Measurements from ENCODE around the gene TMEM273.

TMEM273 gene, protein sequence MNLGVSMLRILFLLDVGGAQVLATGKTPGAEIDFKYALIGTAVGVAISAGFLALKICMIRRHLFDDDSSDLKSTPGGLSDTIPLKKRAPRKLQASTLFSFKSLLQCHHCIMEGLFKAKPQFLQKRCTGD

DNA sequence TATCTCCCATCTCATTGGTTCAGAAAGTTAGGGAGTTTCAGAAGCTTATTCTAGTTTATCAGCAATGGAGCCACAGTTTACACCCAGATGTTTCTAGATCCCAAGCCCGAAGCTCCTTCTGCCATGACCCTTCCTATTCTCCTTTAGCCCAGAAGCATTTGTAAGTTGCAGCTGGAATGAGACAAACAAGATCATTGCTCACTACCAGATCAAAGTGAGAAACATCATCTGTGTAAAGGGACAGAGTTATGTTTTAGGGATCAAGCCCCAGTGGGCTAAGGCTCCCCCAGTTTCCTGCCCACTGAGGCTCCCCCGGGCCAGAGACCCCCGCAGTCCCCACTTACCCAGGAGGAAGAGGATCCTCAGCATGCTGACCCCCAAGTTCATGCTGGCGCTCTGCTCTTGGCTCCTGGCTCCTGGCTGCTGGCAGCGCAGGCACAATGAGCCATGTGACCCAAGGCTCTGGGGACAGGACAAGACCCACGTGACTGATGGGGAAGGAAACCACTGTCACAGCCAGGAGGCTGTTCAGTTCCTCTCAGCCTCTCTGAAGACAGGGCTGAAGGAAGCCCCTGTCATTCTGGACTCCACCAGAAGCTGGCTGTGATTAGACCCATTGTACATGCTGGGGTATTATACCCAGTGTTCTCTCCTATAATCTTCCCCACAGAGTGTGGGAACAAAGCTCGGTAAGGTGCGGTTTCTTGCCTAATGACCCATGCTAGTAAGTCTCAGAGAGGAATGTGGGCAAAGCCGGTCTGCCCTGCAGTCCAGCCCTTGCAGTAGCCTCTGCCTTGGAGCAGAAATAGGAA lies at the start of gene TMEM273:
TSS of gene TMEM273 (minus strand) at position 442 of the 812 bp plus-strand sequence. CDS start at position 387, 55 bp downstream.
- peak; percentile 72 for DNase-seq

DNA sequence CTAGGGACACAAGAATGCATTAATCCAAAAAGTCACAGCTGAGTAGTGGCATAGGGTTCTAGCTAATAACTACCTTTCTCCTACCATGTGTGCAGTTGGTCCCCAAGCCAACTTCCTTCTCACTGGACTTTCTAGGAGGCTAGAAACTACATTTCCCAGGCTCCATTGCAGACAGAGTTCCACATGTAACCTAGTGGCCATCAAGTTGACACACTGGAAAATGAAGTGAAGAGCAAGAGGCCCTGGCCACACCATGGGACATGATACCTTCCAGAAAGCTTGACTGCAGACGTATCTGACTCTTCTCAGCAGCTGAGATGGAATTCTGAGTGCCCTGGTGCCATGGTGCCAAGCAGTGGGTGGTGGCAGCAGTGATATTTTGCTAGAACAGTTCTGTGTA lies 49.8 kb upstream of the TMEM273 start:
- DNase-seq, result peak; percentile 7

DNA sequence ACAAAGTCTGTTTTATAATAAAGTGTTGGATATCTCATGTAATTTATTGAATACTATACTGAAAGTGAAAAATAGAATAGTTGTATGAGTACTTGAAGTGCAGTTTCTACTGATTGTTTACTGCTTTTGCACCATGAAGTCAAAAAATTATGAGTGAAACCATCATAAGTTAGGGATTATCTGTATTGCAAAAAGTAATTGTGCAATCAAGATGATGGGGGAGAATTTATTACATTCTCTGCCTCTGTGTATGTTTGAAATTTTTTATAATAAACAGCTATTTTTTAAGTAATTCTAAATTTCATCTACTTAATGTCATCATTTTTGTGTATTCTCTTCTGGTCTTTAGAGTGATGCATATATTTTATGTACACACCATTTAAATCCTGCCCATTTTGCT lies 47.2 kb upstream of the TMEM273 start:
- DNase-seq, result no peak

DNA sequence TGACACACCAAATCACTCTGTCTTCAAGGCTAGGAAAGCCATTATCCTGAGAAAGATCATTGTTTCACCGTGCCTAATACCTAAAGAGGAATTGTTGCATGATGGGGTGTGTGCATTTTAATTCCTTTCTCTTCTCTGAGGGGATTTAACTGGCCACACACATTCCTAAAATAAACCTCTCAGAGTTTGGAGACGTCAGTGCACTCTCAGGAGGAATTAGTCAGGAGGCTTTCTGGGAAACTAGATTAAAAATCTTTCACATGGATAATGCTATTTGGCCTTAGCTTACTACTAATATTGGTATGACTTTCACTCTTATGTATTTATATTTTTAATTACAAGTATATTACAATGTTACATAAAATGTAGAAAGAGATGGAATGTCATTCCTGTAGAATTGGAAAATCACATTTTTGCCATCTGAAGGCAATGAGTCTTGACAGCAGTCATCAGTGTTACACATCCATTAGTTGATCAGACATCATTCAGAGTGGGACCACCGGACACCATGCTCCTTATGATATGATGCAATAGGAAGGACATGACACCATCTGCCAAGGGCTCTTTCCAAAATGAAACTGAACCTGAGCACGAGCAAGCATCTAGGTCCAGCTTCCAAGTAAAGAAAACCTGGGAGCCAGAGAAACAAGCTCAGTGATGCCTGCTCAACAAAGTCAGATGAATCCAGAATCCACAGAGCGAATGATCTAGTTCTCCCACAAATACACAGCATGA lies 43.1 kb upstream of the TMEM273 start:
- DNase-seq, result no peak

DNA sequence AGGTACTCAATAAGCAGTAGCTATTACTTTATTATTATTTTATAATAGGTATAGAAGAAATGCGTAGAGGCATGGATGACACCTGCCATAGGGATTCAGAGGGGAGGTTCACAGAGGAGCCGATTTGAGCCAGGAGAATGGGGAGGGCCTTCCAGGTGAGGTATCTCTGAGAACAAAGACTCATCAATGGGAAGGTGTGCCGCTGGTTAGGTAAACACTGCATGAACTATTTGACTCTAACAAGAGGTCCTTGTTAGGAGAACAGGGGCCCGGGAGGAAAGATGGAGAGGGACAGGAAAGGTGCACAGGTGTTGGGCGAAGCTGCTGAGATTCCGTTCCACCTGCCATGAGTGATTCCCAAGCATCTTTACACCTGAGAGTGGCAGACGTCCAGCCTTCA lies 41.8 kb upstream of the TMEM273 start:
- DNase-seq, result no peak

DNA sequence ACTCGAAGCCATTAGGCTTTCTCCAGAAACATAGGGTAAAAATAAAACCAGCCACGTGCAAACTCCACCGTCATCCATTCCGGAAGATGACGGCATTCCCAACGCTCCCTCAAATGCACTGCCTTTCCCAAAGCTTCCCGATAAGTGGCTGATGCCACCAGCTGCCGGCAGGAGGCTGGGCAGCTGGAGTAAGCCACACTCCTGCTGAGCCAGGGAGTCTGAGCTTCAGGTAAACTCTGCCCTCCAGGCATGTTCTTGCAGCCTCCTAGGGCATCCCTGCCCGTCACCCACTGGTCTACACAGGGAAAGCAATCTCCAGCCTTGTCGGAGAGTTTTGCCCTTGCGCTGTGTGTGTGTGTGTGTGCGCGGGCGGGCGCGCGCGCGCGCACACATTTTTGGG lies 40.5 kb upstream of the TMEM273 start:
- no peak for DNase-seq

DNA sequence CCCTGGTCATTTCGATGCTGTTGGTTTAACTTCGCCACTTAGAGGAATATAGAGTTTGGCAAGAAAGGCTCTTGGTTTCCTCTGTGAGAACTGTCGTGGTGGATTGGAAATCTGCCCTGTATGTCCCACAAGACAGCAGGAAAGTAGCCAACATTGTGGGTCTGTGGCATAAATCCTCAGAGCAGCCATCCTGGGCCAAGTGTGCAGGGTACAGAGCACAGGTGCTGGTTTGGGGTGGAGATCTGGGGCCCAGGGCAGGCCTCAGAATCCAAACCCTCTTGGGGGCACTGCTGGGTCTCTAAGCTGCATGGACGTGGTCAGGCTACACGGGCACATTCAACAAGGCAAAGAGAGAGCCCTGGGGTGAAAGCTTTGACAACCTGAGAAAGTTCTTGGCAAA lies 39.2 kb upstream of the TMEM273 start:
- DNase-seq, result no peak

DNA sequence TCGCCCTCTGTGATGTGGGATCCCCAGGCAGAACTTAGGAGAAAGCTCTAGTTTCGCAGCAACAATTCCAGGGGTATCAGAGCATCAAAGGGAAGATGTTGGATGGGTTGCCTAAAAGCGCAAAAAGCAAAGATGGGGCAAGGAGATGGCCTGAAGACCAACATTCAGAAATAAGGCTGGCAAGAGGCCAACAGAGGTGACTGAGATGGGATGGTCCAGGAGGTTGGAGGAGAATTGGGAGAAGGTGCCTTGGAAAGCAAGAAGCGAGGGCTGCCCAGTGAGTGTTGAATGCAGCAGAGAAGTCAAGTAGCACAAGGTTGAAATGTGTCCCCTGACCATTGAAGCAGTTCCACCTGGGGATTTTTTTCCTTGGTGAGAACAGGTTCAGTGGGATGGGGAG lies 38.4 kb upstream of the TMEM273 start:
- DNase-seq, result no peak

DNA sequence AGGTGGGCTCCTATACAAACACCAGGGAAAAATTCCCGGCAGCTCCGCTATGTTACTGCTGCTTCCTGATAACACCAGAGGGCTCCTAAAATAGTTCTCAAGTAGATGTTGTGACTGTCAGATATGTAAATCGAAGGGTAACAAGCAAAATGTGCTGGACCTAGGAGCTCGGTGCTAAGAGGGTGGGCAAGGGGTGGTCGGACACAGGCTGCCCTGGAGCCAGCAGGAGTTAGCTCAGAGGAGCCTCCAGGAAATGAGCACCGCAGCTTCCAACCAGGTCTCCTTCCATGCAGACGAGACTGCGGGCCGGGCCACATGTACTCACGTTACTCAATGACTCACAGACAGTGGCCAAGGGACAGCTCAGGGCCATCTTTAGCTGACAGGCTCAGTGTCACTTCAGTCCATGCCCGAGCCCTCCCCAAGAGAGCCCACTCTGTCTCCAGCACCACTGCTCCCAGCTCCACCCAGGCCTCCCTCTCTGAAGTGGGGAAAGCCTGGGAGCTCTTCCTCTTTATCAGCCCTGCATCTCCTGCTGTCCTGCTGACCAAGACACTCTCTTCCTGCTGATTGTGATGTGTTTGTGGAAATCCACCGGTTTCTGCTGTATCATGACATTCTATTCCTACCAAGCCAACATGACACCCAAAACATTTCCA lies 37.2 kb upstream of the TMEM273 start:
- no peak for DNase-seq

DNA sequence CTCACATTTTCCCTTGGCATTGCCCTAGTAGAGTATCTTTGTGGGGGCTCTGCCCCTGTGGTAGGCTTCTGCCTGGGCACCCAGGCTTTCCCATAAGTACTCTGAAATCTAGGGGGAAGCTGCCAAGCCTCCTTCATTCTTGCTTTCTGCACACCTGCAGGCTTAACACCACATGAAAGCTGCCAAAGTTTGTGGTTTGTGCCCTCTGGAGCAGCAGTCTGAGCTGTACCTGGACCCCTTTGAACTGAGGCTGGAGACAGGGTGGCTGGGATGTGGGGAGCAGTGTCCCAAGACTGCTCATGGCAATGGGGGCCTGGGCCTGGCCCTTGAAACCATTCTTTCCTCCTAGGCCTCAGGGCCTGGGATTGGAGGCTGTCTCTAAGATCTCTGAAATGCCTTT lies 35.0 kb upstream of the TMEM273 start:
- no peak for DNase-seq

DNA sequence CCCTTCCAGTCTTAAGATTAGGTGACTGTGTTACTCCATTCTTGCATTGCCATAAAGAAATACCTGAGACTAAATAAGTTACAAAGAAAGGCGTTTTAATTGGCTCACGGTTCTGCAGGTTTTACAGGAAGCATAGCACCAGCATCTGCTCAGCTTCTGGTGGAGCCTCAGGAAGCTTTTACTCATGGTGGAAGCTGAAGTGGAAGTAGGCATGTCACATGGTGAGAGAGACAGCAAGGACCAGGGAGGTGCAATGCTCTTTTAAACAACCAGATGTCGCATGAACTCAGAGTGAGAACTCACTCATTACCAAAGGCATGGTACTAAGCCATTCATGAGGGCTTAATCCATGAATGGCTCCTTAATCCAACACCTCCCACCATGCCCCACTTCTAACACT lies 34.0 kb upstream of the TMEM273 start:
- no peak for DNase-seq

DNA sequence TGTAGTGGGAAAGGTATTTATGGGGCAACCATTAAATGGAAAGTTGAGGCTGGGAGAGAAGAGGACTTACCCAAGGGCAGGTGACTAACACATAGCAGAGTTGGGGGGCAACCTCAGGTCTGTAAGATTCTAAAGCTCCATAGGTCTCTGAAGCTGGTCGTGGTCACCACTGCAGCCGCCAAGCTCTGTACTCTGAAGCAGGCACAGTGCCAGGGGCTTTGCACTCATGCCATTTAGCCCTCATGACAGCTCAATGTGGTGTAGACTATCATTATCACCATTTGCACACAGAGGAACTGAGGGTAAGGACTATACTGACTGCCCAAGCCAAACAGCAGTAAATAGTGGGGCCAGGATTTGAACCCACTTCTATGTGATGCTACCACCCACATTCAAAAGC lies 32.5 kb upstream of the TMEM273 start:
- peak; percentile 10 for DNase-seq

DNA sequence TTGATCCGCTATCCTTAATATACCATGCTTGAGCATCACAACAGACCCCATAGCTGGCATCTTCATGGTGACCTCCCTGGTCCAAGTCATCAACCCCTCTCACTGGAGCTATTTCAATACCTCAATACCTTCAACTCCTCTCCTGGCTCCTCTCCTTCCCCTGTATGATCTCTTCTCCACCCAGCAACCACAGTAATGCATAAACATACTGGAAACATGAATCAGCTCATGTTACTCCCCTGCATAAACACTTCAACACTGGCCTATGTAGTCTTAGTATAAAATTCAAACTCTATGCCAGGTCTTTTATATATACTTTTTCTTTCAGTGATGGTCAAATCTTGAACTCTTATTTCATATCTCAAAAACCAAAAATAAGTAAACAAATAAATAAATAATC lies 31.8 kb upstream of the TMEM273 start:
- no peak for DNase-seq

DNA sequence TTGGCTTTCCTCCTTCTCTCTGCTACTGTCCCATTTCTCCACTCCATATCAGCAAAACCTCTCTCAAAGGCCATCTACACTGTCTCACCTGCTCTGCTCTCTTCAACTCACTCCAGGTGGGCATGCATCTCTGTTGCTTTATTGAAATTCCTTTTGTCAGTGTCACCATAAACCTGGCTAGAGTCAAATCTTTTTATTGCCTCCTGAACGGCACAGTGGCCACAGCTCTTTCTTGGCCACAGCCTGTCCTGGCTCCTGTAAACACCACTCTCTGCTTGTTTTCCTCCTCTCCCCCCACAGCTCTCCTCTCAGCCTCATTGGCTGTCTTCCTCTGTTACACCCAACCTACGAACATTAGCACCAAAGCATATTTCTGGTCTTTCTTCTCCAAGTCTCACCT lies 31.1 kb upstream of the TMEM273 start:
- DNase-seq, result no peak

DNA sequence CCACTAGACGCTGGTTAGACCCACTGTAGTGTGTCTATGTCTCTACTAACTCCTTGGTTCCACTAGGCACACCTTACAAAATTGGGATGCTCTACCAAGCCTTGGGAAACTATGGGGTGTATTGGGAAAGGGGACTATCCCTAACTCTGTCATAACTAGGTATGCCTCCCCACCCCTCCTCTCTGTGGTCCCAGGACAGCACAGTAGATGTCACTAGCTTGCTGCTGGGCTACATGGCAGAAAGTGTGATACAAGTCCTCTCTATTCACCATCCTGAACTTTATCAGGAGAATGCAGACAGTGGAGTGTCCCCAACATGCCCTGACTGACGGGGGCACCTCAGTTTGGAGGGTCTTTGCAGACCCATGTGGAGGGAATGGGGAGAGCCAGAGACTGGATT lies 30.3 kb upstream of the TMEM273 start:
- no peak for DNase-seq

DNA sequence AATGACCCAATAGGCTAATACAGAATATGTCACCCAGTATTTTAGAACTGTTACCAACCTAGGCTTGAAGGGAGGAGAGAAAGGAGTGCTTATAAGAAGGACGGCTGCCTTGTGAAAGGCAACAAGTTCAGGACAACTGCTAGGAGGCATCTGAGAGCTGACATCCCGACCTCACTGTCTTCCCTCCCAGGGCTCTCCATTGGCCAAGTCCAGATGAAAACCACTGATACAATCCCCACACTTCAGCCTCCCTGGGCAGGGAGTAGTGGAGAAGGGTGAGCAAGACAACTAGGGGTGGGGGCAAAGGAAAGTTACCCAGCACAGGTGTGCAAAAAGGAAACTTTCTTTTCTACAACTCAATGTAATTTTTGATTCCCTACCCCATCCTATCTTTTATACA lies 29.5 kb upstream of the TMEM273 start:
- DNase-seq, result no peak

DNA sequence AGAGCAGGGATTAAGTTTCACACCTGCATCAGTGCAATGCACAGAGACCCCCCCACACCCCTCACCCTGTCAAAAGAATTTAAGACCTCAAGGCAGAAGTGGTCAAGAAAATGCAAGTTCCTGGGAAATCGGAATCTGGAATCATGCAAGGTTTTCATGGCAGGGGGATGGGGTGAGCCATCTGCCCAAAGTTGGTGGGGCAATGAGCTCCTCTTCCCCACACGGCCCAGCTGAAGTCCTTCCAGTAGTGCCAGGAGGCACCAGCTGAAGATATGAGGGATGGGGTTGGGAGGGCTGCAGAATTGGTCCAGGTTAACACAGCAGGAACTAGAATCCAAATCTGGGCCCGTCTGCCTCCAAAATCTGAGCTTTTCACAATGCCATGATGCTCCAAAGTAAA lies 25.0 kb upstream of the TMEM273 start:
- DNase-seq, result no peak

DNA sequence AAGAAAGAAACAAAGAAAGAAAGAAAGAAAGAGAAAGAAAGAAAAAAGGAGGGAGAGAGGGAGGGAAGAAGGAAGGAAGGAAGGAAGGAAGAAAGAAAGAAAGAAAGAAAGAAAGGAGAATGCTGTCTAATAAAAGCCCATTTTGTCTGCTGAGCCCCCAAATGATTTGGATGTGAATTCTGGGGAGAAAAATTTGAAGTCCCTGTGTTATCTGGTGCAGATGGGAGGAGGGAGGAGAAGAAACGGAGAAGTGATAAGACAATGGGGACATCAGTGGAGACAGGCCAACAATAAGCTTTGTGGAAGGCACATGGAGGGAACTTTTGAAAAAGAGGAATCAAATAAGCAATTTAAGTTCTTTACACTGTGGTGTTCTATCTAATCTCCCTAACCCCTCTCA lies 24.6 kb upstream of the TMEM273 start:
- DNase-seq, result peak; percentile 47

DNA sequence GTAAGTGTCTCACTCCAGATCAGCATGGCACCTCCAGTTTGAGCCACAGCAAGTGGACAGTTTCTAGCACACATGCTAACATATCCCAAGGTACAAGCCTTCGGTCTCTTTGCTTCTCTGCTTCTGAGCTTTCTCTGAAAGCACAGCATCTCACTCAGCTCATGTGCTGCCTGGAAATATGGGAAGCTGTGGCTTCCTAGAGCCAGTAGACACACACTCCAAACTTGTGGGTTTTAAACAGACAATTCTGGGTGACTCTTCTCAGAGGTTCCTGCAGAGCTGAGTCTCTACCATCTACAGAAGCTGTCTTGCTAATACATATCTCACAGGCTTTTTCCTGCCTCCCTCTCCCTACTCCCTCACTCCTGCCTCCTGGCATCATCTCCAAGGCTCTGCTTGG lies 23.9 kb upstream of the TMEM273 start:
- no peak for DNase-seq

DNA sequence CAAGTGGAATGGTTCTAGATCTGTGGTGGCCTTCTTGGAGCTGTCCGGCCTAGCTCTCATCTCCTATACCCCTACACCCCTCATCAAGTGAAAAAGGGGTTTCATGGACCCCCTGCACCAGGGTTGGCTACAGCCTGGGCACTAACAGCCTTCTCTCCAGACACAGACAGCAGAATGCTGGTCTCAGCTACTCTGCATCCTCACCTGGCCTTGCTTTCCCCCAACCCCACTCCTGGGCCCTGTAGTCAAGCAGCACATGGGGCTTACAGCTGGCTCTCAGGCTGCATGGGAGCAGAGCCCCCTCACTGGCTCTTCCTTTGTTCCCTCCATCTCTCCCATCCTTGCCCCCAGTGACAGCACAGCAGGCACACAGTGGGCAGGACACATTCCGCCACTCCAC lies 20.8 kb upstream of the TMEM273 start:
- DNase-seq, result no peak

DNA sequence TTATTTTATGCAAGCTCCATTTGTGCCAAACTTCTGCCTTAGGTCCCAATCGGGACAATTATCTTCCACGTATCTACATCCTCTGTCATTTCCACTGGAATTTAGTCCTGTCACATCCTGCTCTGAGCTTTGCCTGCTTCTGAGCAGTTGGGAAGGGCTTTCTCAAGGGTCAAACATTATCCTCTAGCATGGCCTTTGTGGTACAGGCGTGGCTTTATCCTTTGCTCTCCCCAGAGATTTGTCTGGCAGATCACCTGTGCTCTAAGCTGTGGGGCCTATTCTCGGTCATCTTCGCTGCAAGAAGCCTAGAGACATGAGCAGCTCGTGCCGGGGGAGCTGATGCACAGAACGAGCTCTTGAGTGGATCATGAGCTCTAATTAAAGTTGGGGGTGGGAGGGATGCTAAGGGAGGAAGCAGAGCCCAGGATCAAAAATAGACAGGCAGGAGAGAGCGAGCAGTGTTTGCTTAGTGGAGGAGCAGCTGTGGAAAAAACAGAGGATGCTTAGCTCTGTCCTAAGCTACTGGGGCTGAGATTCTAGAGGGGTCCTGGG lies 19.8 kb upstream of the TMEM273 start:
- DNase-seq, result no peak

DNA sequence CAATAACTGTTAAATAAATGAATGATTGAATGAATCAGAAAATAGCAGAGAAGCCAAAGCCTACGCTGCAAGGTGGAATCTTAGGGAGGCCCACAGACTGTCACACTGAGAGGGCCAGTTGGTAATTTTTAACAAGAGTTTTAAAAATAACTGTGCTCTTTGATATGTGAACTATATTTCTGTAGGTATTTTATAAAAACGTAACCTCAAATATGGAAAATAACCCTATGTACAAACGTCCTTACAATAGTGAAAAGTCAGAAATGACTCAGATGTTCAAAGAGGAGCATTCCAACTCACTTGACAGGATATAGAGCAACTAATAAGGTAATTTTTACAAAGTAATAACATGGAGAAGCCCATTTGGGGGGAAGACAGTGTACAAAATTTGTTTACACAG lies 18.9 kb upstream of the TMEM273 start:
- DNase-seq, result no peak

DNA sequence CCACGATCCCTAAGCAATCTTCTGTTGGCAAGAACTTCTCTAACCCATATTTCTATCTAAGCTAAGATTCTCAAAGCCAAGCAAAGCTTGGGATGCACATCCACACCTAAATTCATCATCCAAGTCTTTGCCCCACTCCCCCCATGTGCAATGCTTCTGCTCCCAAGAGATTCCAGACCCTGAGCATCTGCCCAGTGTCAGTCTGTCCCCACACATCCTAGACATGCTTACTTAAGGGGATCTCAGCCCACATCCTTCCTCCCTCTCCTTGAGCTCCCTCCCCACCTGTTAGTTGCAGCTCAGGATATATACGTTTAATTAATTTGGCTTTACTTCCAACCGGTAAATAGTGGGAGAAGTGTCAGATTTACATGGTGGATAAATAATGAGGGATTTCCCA lies 17.0 kb upstream of the TMEM273 start:
- no peak for DNase-seq
